ENCODE results near the gene PLSCR2. TPM values are rescaled to one million over a fixed set of nuclear protein-coding genes. Genes with fewer than 3 reads are reported as not detected.
"Not testable (repeated sequence)": the region's sequence is repeated elsewhere in the genome, so short reads cannot be mapped to it uniquely, and the experiment has no call there.

PLSCR2 gene
- total and polyA plus RNA-seq, 12 donors, result not detected

- intact Hi-C loops (cut with DNase I), result no loop called here
- no peaks in the 10 kb centered on the region for H3K27me3 ChIP-seq
- H3K9me3 ChIP-seq, result peaks cover 0 to 27% (median 6%) of the 10 kb centered on the region in 11 donors
- 38 to 40% methylated on average over 1 of the region's 1 CpG for WGBS, 2 donors
- H3K27ac ChIP-seq, result no peak overlapping the region
- H3K36me3 ChIP-seq, result no peaks in the 10 kb centered on the region
- TF ChIP-seq, protein P1, sequence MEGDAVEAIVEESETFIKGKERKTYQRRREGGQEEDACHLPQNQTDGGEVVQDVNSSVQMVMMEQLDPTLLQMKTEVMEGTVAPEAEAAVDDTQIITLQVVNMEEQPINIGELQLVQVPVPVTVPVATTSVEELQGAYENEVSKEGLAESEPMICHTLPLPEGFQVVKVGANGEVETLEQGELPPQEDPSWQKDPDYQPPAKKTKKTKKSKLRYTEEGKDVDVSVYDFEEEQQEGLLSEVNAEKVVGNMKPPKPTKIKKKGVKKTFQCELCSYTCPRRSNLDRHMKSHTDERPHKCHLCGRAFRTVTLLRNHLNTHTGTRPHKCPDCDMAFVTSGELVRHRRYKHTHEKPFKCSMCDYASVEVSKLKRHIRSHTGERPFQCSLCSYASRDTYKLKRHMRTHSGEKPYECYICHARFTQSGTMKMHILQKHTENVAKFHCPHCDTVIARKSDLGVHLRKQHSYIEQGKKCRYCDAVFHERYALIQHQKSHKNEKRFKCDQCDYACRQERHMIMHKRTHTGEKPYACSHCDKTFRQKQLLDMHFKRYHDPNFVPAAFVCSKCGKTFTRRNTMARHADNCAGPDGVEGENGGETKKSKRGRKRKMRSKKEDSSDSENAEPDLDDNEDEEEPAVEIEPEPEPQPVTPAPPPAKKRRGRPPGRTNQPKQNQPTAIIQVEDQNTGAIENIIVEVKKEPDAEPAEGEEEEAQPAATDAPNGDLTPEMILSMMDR (IDR thresholded peaks at IDR 0.05), result no peak
- no peak overlapping the region for H3K4me3 ChIP-seq
- H3K4me1 ChIP-seq, result no peaks in the 10 kb centered on the region
- no peak for DNase-seq
- ATAC-seq, result no peak
Observed at GRCh38 chr3:146449076-146449475, 20.3 kb downstream of the PLSCR2 start.

- ATAC-seq, result no peak
- 93 to 95% methylated on average over 1 of the region's 1 CpG for WGBS, 2 donors
- Histone ChIP-seq H3K27ac (no peak overlapping the region), H3K4me3 (no peak overlapping the region), H3K4me1 (no peaks in the 10 kb centered on the region), H3K36me3 (no peaks in the 10 kb centered on the region), H3K27me3 (no peaks in the 10 kb centered on the region), H3K9me3 (peaks cover 0 to 27% (median 6%) of the 10 kb centered on the region in 11 donors)
- intact Hi-C loops (cut with DNase I), result no loop called here
- no peak for DNase-seq
- TF ChIP-seq, protein P1 (IDR thresholded peaks at IDR 0.05), result no peak
Observed at GRCh38 chr3:146446026-146446425, 23.3 kb downstream of the PLSCR2 start.

DNA sequence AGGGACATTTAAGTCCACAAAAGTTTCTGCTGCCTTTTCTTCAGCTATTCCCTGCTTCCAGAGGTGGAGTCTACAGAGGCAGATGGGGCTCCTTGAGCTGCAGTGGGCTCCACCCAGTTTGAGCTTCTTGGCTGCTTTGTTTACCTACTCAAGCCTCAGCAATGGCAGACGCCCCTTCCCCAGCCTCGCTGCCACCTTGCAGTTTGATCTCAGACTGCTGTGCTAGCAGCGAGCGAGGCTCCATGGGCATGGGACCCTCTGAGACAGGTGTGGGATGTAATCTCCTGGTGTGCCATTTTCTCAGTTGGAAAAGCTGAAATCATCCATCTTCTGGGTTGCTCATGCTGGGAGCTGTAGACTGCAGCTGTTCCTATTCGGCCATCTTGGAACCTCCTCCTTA is 29.1 kb downstream of the PLSCR2 start:
- WGBS, 2 donors, result 85 to 89% methylated on average over 5 of the region's 5 CpGs
- H3K4me1 ChIP-seq; intact Hi-C loops (cut with DNase I); H3K4me3 ChIP-seq; H3K36me3 ChIP-seq; H3K27ac ChIP-seq; DNase-seq; ATAC-seq; H3K27me3 ChIP-seq: not testable (repeated sequence)
- peaks cover 0 to 14% (median 3%) of the 10 kb centered on the region in 11 donors for H3K9me3 ChIP-seq

- 65 to 81% methylated on average over 1 of the region's 1 CpG for WGBS, 2 donors
- ATAC-seq, result no peak
- intact Hi-C loops (cut with DNase I), result no loop called here
- Histone ChIP-seq H3K4me3 (no peak overlapping the region), H3K36me3 (no peaks in the 10 kb centered on the region), H3K9me3 (peaks cover 0 to 20% (median 5%) of the 10 kb centered on the region in 11 donors), H3K4me1 (no peaks in the 10 kb centered on the region), H3K27ac (no peak overlapping the region), H3K27me3 (no peaks in the 10 kb centered on the region)
- TF ChIP-seq, protein P1 (IDR thresholded peaks at IDR 0.05), result no peak
- no peak for DNase-seq
Observed at GRCh38 chr3:146432066-146432465, 37.3 kb downstream of the PLSCR2 start.

- Histone ChIP-seq H3K4me1 (no peaks in the 10 kb centered on the region), H3K27me3 (no peaks in the 10 kb centered on the region), H3K36me3 (no peaks in the 10 kb centered on the region), H3K9me3 (peaks cover 0 to 20% (median 5%) of the 10 kb centered on the region in 11 donors), H3K27ac (no peak overlapping the region), H3K4me3 (no peak overlapping the region)
- ATAC-seq (no peak), DNase-seq (no peak)
- TF ChIP-seq, protein P1 (IDR thresholded peaks at IDR 0.05), result no peak
- intact Hi-C loops (cut with DNase I), result no loop called here
Observed at GRCh38 chr3:146431240-146431639, 38.1 kb downstream of the PLSCR2 start.

Data from heart right ventricle (tissue), 16 donors.